H54 (cell line): Measurements from ENCODE around the gene GPC5.
"Not testable (repeated sequence)": the region's sequence is repeated elsewhere in the genome, so short reads cannot be mapped to it uniquely, and the experiment has no call there.

ENCODE experiments used
- DNase-seq: peaks from one replicate; pipeline ENCODE4 v3.0.0; 2011; ENCODE audit warnings: low spot score, mixed read lengths; ENCODE audit not compliant: insufficient read length
- FAIRE-seq: peaks from 3 replicates; lab custom pipeline; 2011; peaks lifted over from hg19 to GRCh38; lab: Jason Lieb, UNC
- POLR2A ChIP-seq: IDR thresholded peaks from 2 replicates; pipeline ENCODE4 v1.6.1; 2011; ENCODE audit warnings: low read depth, mild to moderate bottlenecking, low read length

GPC5 gene

DNA sequence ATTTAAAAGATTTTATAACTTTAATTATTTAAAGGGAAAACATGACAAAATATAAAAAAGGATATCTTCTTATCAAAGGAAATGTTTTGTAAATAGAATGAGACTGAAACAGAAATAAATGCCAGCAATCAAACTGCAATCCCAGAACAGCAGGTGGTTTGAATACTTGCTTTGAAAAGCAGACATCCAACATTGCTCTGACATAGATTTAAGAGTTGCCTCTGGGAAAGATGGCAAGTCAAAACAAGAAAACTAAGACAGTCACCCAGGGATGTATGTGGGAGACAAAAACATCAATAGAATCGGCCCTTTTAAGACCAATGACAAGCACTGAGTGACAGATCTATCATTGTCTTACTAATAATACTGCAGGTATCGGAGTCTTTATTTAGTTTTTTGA, 1038.5 kb downstream of the GPC5 start:
- no peak for DNase-seq
- FAIRE-seq: no peak
- no peak for TF ChIP-seq POLR2A

DNA sequence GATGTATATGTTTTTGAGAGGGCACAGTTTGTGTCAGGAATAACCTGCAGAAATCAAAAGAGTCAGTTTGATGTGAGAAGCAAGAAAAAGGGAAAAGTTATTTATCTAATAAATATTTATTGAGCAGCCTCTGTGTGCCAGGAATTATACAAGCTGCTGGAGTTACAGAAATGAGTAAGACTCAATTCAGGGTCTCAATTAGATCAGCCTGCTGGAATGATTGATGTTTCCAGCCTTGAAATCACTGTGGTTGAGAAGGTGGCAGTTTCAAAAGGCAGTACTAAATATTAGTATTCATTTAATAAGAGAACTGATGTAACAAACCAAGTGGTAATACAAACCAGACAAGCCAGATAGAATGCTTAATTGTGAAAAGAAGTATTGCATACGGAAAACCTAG, 1045.8 kb downstream of the GPC5 start:
- DNase-seq: no peak

DNA sequence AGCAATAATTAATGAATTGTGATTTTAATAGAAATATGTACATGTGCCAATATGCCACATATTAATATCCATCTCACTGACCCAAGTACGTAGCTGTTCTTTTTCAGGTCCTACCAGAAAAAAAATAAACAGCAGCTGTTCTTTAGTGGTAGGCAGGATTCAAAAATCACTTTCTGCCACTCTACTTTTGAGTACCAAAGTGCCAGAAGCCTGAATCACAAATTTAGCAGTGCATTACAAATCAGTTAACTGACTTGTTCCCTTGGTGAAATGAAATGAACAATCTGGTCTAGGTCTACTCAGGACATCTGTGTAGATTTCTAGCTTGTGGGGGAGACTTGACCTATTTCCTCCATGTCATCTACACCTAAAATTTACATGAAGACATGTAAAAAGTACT, 1052.6 kb downstream of the GPC5 start:
- FAIRE-seq: no peak
- no peak for TF ChIP-seq POLR2A
- DNase-seq: no peak

More for the DNA sequence above, 1045.8 kb downstream of the GPC5 start:
- no peak for TF ChIP-seq POLR2A
- no peak for FAIRE-seq

DNA sequence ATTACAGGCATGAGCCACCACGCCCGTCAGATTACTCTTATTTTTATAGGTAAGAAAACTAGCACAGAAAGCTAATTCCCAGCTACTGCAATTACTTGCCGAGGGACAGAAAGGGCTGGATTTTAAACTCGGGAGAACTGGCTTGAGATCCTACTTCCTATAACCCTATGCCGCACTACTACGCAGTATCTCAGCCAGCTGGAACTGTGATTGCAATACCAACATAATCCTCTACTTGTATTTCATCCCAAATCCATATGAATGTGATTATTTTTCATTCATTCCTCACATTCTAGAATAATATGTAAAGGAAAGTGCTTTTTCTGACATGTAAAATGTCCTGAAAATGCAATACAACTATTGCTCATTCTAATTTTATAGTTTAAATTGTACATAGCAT, 1054.4 kb downstream of the GPC5 start:
- no peak for TF ChIP-seq POLR2A
- DNase-seq: no peak
- FAIRE-seq: no peak

DNA sequence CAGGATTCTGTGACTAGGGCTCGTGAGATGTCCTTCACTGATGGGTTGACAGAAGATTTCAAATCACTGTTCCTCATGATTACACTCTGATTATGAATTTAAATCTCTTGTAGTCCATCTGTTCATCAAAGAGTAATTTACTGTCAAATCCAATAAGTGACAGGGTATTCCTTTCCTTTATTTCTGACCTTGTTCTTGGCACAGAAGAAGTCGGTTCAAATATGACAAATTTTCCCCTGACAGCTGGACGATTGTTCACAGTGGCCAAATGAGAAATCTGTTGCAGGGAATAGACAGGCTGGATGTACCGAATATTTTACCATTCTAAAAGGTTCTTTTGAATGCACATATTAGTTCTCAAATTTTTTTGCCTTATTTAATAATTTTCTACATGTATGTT, 1060.9 kb downstream of the GPC5 start:
- TF ChIP-seq POLR2A: no peak
- no peak for FAIRE-seq
- DNase-seq: no peak

DNA sequence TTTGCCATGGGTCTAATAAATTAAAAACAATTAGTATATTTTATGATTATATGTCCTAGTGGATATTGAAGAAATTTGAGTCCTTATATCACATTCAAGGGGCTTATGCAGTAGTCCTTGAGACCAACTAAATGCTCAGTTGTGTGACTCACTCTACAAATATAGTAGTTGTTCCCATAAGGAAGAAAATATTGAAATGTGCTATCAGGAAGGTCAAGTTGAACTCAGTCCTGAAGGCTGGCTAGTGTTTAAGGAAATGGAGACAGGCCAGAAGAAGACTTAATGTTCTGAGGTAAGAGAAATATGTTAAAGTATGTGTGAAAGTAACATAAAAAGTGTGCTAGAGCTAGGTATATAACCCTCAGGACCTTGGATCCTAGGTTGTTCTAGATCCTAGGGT, 1062.1 kb downstream of the GPC5 start:
- FAIRE-seq (no peak), DNase-seq (no peak)
- TF ChIP-seq POLR2A: no peak

DNA sequence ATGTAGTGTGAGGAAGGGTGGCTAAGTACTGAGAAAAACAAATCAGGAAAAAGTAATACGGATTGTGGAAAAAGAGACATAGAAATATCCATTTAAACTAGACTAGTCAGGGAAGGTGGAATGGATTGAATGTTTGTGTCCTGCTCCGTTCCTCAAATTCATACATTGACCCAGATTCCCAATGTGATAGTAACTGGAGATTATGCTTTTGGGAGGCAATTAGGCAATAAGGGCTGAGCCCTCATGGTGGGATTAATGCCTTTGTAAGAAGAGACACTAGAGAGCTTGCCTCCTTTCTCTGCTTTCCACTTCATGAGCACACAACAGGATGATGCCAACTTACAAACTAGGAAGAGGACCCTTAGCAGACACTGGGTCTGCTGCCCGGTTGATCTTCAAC, 1063.0 kb downstream of the GPC5 start:
- TF ChIP-seq POLR2A: no peak
- FAIRE-seq (no peak), DNase-seq (no peak)

DNA sequence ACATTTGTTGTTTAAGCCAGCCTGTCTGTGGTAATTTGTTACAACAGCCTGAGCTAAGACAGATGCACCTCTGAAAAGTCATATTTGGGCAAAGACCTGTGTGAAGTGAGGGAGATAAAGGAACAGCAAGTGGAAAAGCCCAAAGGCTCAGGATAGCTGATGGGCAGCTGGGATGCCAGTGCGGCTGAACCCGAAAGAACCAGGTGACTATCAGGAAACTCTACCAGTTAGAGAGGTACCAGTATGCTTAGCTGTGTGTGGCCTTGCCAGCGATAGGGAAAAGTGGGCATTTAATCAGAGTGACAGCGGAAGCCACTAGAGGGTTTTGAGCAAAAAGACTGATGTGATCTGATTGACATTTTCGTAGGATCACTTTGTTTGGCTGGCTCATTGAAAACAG, 1063.4 kb downstream of the GPC5 start:
- DNase-seq: no peak
- no peak for FAIRE-seq
- no peak for TF ChIP-seq POLR2A

DNA sequence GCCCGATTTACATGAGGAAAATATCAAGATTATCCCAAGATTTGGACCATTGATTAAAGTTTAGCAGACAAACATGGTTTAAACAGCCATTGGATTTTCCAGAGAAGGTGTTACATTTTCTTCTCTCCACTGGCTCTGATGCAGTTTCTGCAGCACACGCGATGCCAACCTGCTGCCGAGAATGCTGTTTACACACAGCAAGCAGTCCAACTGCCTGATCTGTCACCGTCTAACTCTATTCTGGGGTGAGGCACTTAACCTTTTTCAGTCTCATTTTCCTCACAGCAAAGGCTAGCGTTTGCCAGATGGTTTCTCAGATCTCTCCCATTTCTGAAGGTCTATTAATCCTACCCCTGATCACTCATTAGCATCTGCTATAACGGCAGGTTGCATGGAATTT, 1064.7 kb downstream of the GPC5 start:
- FAIRE-seq (no peak), DNase-seq (no peak)
- no peak for TF ChIP-seq POLR2A

DNA sequence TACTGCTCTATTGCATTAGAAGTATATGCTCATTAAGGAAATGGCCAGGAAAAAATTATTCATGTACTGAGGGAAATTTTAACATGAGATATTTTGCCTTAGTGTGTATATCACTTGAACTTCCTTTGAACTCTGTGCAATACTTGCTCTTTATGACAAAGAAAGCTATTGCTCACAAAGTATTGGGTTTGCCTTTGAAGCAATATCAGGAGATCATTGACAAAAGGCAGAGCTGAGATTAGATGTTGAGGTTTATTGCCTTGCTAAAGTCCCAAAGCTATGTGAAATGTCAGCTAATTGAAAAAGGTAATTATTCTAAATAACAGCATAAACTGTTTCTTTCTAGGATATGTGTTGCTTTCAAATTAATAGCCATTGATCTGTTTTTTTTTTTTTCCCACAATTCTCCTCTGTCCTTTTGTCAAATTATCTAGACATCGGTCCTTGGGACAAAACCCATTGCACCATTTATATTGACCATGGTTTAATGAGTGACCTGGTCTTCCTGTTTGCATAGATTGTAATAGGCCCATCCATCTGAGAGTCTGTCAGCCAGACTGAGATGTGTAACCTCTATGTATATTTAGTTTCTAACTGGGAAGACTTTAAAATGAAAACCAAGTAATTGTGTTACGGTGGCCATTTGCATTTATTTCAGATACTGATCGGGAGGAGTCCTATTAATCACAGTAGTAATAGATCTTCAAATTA, 1075.5 kb downstream of the GPC5 start:
- no peak for TF ChIP-seq POLR2A
- FAIRE-seq: no peak
- DNase-seq: no peak

DNA sequence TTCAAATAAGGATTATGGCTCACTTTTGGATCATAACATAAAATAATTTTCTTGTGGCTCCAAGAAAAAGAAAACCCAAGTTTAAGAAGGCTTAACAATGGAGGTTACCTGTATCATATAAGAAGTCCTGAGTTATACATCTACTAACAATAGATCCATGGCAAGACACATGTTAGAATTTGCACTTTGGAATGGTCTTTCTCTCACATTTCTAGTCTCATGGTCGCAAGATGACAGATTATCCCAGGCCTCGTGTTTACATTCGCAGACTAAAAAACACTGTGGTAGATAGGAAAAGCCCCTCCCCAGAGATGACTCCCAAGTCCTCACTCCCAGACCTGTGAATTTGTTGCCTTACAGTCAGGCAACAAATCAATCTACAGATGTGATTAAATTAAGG, 1082.0 kb downstream of the GPC5 start:
- TF ChIP-seq POLR2A: no peak
- FAIRE-seq (no peak), DNase-seq (no peak)

DNA sequence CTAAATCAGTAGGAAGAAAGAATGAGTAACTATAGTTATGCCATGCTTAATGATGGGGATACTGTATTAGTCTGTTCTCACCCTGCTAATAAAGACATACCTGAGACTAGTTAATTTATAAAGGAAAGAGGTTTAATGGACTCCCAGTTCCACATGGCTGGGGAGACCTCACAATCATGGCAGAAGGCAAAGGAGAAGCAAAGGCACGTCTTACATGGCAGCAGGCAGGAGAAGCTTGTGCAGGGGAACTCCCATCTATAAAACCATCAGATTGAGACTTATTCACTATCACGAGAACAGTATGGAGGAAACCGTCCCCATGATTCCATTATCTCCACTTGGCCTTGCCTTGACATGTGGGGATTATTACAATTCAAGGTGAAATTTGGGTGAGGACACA, 1084.4 kb downstream of the GPC5 start:
- not testable (repeated sequence) for FAIRE-seq, DNase-seq

DNA sequence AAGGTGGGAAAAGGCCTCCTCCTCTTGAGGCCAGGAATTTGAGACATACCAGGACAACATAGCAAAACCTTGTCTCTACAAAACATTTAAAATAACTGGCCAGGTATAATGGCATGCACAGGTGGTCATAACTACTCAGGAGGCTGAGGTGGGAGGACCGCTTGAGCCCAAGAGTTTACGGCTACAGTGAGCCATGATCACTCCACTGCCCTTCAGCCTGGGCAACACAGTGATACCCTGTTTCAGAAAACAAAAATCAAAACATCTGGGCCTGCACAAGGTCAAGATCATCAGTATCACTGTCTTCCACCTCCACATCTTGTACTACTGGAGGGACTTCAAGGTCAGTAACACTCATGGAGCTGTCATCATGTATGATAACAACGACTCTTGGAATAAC, 1085.5 kb downstream of the GPC5 start:
- DNase-seq (no peak), FAIRE-seq (no peak)
- TF ChIP-seq POLR2A: no peak

DNA sequence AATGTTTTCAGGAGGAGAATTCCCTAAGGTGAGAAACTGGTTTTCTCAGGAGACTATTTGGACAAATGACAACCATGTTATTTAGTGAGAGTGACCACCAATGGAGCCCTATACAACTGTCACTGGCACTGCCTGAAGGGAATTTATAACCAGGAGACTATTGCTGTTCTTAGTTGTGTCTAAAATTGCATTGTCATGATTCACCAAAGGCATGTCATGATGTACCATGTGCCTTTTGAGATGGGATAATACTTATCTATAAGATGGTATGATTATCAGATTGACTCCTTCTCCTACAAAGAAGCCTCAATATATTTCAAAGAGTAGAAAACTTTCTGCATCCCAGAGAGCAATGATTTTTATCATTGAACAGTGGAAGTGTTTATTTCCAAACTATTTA, 1088.8 kb downstream of the GPC5 start:
- no peak for DNase-seq
- no peak for TF ChIP-seq POLR2A
- no peak for FAIRE-seq

DNA sequence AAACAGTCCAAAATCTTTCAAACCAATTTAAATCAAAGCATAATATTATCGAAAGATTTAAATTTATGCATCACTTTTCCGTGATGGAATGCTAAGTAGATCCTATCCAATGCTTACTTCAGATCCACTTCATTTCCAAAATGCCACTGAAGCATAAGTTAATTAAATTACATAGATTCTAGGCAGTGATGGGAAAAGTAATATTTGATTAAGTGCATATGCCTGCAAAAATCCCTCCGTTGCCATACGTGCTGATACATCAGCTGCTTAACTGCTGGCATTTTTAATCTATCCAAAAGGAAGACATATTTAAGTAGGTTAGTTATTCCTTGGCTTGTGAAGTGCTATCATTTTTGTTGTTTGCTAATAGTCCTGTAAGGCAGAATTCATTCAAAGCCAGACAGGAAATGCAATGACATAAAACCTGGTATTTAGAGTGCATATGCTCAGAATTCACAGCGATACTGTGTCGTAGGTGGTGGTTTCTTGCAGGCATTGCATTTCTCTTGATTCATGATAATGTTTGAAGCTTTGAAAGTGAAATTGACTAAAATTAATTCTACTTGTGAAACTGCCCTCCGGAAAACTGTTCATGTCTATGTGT, 1089.9 kb downstream of the GPC5 start:
- no peak for FAIRE-seq
- no peak for TF ChIP-seq POLR2A

DNA sequence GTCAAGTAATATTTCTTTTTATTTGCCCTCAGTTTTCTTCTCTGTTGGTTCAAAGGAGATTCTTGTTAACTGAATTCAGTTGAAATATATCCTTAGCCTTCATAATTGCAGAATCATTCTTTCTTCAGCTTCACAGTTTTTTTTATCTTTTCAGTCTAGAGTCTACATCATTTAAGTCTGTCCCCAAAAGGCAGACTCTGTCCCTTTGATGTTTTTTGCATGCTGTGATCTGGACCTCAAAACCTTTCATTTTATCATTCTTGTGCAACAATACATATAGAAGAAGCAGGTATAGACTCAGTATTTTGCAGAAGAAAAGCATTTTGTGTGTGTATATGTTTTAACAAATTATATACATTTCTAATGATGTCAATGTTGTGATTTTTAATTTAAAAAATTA, 1093.4 kb downstream of the GPC5 start:
- DNase-seq (no peak), FAIRE-seq (no peak)
- no peak for TF ChIP-seq POLR2A

More for the DNA sequence above, 1089.9 kb downstream of the GPC5 start:
- no peak for DNase-seq
